Measurements from ENCODE around the gene CMSS1.
A peak's percentile ranks its signal among the peaks of the same experiment; 100 is the strongest.

CMSS1 gene

DNA sequence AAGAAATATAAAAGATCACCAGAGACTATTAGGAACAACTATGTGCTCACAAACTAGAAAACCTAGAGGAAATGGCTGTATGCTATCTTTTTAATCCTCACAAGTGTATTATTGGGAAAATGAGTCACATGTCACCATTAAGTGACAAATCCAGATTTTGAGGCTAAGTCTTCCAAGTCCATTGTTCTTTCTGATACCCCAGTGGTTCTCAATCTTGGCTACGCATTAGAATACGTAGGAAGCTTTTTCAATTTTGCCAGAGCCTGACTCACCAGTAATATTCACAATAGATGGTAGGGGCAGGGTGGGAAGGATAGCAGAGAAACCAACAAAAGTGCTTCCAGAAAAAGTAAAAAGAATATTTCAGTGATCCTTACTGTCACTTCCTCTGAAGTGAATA is 179.6 kb downstream of the CMSS1 start:
- DNase-seq (ENCODE audit: low spot score): no peak

DNA sequence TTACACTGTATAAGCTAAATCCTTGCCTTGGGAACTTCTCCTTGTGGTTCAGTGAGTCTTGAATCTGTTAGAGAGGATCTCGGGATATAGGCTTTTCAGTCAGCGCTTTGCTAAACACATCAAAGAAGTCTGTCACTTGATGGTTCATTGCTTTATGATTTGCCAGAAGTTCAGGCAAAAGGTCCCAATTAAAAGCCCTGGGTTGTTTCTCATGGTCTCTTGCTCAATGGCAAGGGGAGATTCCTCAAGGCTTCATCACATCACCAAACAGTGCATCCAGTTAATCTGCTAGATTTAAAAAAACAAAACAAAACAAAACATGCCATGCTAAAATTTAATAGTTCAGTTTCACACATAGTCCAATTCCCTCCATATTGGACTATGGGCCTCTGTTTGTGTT is 181.9 kb downstream of the CMSS1 start:
- no peak for DNase-seq (ENCODE audit: low spot score)

DNA sequence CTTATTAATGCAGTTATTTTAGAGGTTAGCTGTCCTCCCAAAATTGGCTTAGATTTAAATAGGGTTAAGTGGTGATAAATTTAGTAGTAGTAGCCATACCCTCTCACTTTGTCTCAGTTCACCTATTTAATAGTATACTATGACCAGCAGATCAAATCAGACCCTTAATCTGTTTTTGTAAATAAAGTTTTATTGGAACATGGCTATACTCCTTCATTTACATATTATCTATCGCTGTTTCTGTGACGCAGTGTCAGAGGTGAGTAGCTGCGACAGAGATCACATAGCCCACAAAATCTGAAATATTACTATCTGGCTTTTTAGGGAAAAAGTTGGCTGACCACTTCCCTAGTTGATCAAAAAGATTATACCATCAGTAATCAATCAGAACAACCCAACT is 183.4 kb downstream of the CMSS1 start:
- no peak for DNase-seq (ENCODE audit: low spot score)

DNA sequence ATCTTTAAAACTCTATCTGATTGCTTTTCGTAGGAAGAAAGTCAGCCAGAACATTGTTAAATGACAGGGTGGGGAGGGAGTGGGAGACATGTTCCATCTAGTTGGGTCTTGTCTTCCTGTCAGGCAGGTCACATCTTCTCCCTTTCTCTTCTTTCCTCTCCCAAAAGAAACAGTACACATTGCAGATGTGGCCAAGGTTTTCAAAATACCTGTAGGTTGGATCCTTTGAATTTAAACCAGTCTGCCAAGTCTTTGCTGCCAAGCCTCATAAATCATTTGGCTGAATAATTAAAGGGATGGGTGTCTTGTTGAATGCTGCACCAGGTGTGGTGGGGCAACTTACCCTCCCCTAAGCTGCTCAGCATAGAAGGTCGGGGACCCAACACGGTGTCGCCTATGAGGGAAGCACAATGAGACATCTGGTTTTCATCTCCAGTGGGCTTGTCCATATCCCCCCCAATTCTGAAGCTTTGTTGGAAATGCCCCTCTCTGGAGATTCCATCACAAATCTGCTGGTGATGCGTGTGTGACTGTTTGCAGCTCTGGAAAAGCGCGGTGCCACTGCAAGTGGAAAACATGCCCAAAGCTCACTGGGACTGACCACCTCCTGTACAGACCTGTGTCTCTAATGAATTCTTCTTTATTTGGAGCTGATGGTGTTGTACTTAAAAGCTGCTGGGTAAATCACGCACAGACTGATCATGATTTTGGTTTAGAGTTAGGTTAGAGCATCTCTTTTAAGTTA is 184.0 kb downstream of the CMSS1 start:
- DNase-seq (ENCODE audit: low spot score): no peak

DNA sequence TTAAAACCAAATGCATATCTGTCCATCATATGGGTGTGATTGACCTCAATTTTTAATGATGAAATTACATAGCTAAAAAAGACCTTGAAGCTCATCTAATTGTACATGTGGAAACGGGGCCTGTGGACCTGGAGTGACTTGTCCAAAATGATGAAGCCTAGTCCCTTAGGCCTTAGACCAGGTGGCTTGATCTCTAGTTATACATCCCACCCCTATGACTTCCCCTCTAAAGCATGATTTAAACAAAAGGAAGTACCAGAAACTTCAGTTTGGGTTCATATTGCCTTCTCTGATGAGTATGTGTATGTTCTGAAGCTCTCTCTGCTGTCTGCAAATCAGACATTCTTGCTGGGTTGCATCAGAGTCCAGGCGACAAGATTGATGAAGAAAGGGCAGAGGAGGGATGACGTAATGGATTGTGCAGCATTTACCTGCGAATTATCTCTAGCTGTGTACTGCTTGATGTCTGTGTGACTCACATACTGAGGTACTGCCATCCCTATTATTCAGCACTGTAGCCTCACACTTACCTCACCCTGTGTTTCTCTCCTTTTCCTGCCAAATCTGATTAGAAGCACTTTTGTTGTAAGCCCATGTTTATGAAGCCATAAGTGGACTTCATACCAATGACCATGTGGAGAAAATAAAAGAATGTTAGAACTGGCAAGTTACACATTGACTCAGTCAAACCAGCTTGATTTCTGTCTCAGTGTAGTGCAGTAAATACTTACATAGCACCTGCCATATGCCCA is 185.1 kb downstream of the CMSS1 start:
- peak; percentile 21 for DNase-seq (ENCODE audit: low spot score)

DNA sequence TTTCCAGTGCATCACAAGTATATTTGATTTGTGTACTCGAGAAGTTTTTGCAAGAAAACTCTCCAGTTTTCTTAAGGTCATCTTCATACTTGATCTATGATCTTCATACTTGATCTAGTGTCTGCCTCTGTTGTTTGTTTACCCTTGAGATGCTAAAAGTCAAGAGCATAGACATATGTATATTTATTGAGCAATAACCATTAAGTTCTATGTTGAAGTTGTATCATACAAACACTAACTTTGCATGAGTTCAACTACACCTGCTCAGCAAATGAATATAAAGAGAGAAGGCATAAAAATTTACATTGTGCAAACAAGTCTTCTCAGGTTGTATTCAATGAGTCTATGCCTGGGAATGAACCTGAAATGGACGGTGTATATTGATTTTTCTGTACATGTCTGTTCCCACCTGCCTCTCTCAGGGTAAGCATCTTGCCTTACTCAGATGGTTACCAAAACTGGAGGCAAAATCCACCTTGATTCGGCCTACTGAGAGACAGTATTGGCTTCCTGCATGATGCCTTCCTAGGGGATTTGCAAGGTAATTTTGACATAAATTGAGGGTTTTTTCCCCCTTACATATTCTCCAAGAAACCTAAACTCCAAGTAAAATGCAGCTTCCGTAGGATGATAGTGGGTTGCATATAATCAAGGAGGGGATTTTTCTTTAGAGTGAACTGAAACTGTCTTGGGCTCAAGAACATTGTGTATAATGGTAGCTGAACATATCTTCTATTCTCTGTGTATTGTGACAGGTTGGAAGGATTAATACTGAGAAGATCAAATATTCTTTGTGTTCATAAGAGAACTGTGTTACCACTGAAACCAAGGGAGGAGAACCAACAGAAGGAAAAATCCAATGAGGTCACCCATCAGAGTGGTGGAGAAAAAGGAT is 186.2 kb downstream of the CMSS1 start:
- DNase-seq (ENCODE audit: low spot score): no peak

DNA sequence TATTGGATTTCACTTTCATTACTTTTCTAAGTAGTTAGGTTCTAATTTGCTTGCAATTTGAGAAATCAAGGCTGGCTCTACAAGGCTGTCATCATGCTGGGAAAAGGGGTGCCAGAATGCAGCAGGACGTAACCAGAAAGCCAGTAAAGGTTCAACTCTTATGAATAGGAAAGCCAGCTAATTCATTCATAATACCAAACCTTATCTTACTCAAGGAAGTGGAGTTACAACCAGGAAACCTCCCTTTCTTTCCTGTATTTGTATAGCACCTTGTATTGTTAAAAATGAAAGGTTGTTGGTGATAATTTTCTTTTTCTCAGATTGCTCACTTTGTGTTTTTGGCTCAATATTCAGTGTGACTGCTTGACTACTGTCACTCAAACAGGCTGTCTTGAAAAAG is 187.3 kb downstream of the CMSS1 start:
- DNase-seq (ENCODE audit: low spot score): no peak

DNA sequence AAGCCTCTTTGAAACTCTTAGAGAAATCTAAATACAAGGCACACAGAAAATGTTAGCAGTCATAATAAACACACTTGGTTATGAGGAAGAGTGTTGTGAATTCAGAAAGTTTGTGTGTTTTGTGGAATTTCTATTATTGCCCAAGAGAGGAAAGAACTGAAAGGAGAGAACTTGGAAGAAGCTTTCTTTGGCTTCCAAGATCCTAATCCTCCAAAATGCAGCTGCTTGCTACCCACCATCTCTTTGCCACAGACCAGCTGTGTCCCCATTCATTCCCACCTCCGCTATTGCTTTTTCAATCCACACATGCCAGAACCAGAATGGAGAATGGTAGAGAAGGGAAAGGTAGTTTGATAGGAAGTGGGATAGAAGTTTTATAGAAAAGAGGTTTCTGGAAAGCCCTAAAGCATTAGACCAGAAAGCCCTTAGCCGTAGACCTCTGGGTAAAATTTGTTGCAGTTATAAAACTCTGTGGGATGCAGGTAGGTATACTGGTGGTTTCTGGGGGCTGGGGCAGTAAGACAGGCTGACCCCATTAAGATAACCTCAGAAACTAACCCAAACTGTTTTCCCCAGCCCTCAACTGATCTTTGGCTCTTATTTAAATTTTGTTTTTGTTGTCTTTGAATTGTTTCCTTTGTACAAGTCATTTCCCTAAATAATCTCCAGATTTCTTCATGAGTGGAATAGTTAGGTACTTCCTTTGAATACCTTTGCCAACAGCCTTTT is 188.2 kb downstream of the CMSS1 start:
- no peak for DNase-seq (ENCODE audit: low spot score)

DNA sequence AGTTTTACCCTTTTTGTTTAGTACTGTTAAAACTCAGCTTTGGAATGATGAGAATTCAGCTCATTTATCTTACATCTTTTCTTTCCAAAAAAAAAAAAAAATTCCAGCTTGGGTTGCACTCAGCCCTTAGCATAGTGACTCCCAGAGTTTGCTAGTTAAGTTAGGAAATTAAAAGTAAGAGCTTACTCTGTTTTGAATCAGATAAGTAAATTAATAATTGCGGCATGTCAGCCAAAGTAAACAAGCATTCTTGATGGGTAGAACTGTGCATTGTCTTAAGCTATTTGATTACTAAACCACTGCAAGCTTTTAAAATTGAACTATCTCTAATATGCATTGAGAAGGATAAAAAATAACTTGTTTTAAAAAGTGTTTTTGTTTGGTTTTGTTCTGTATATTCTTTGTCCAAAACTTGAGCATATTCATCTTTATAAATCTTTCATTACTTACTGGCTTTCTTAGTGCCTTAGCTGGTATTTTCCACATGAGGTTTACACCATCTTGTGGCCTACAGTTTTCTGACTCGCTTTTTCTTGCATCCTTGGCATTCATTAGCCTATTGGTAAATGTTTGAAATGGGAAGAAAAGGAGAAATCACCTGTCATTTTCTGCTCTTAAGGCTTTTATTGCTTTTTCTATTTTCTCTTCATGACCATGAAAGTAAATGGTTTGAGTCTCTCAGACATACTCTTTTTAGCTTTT is 189.1 kb downstream of the CMSS1 start:
- DNase-seq (ENCODE audit: low spot score): no peak

DNA sequence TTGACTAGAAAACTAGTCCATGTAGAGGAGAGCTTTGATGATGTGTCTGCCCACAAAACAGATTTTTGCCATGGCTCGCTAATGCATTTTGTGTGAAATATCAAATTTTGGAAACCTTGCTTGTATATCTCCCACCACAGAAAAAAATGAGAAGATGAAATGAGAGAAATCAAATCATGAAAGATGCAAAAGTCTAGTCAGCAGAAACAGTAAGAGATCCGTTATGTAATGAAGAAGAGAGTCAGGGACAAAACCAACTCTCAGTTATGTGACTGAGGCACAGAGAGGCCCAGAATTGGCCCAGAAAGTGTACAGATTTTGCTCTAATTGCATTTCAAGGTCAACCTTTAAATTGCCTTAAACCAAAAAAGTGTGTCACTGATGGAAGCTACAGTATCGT is 189.7 kb downstream of the CMSS1 start:
- no peak for DNase-seq (ENCODE audit: low spot score)

DNA sequence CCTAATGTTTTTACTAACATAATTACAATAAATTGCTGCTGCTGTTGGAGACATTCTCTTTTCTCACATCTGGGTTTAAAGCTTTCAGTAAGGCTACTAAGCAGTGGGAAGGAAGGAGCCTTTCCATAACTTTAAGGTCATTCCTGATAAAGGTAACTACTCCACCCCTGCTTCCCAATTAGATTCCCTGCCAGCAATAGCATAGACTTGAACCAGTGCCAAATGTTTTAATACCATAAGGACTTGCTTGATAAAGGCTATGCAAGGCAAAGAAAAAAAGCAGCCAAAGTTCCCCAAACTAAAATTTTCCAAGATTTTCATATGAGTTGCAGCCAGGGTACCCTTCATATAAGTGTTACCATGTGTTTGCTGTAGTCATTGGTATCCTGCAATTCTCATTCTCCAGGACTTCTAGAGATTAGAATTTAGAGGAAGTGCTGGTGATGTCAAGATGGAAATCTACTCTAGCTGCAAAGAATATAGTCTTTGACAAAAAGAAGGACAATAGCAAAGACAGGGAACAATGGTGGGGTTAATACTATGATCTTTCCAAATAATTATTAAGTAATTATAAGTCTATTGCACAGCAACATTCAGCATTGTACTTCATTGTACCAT is 190.5 kb downstream of the CMSS1 start:
- DNase-seq (ENCODE audit: low spot score): no peak

DNA sequence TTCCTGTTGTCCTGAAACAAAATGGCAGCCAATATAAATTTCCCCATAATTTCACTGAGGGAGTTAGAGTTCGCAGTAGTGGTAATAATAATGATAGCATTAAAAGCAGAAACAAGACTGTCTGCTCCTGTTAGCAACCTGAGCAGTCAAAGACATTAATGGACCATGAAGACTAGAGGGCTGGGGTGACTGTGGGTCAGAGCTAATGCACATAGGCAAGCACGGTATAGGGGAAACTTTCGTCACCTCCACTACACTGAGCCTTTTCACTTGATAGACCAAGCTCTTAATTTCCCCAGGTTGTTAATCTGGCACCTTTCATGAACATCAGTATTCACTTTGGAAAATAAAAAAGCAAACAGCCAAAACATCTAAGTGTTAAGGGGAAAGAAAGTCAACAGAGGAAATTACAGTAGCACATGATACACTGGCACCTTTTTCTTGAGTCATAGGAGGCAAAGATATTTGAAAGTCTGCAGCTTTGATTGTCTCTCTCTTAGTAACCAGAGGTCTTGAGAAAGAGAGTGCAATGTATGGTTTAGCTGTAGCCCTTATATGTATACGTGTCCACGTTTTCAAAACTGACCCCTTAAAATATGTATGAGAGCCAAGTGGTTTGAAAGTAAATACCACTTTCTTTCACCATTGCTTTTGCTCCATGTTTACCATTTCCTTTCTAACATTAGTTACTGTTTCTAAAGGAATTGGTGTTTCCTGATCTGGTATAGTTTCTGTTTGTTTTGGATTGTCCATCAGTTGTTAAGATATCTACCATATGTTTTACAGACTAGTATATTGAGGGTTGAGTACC is 191.8 kb downstream of the CMSS1 start:
- DNase-seq (ENCODE audit: low spot score): no peak

DNA sequence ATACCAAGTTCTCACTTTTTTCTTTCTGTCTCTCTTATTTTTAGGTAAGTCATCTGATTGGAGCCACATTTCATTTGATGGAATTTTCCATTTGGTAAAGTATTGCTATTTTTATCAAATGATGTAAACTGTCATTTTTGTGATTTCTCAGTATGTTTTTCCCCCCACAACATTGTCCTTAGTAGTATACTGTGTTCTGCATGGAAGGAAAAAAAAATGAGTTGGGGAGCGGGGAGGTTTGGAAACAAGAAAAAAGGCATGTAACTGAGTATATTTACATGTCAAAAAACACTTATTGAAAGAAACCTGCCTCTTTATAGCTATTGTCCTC is 192.4 kb downstream of the CMSS1 start:
- DNase-seq (ENCODE audit: low spot score): no peak

DNA sequence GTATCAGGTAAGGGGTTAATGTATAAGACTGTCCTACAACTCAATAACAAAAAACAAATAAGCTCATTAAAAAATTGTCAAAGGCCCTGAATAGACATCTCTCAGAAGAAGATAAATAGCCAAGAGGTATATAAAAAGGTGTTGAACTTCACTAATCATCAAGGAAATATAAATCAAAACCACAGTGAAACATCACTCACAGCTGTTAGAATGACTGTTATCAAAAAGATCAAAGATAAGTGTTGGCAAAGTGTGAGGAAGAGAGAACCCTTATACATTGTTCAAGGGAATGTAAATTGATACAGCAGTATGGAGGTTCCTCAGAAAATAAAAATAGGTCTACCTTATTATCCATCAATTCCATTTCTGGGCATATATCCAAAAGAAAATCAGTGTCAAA is 201.1 kb downstream of the CMSS1 start:
- DNase-seq (ENCODE audit: low spot score): no peak

DNA sequence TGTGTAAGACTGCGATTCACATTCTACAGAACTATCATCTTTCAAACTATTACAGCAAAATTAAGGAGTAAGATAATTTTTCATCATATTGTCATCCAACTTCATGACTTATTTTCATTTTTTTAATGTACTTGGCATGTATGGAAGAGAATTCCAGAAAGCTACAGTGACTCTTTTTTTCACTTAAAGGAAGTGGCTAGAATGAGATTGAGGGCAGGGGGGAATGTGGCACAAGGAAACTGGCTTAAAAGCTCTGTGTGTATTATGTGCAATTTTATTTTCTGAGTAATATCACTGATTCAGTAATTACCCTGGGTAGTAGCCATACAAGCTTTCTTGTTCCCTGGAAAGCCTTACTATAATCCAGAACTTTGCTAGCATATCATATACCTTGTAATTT is 202.1 kb downstream of the CMSS1 start:
- no peak for DNase-seq (ENCODE audit: low spot score)

DNA sequence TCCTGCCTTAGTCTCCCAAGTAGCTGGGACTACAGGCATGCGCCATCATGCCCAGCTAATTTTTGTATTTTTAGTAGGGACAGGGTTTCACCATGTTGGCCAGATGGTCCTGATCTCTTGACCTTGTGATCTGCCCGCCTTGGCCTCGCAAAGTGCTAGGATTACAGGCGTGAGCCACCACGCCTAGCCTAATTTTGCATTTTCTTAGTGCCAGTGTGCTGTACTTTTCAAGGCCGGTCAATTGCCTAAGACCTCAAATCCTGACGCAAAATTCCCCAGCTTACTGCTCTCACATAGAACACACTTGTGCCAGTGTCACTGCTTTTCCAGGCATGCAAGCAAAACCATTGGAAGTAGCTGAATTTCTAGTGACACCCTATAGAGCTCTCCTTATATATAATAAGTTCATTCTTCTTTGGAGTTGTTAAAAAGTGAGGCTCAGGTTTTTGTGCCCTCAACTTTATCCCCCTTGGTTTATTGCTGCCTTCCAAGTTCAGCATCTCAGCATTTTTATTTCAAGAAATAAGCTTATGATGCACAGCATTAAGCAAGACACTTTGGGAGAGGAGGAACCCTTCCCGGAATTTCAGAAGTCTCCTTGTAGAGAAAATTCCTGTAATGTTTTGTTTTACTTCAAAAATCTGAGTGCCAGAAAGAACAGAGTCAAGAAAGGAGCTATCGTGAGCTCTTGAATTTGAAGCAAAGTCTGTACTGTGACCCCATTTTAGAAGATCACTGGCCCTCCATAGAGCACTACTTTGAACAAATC is 203.4 kb downstream of the CMSS1 start:
- DNase-seq (ENCODE audit: low spot score): no peak

DNA sequence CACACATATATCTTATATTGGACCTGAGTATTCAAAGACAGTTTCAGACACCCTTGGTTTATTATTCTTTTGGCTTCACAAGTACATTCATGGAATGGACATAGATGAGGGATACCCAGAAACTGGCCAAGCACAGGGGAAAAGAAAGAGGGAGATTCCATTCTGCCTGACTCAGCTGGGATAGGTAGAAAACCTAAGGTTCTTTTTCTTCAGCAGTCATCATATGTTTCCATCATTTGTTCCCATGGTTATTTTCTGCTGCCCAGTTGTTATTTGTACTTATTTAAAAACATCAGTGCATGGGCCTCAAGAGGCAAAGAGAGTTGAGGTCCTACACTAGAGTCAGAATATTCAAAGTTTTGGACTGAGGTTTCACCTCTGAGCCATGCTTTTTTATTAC is 204.8 kb downstream of the CMSS1 start:
- DNase-seq (ENCODE audit: low spot score): no peak

DNA sequence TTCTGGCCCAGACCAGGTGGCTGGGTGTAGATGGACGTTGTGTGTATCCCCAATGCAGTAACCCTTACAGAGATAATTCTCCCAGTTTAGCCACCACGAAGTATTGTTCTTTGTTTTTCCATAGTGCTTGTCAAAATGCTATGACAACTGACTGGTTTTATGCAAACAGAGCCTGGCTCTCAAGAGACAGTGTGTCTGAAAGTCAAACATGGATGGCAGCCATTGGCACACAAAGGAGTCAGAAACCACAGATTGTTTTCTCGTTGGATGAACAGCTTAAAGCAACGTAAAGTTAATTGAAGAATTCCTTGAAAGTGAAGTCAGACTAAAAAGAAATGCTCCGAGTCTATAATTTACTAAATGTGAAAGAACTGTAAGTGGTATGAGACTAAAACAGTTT is 205.5 kb downstream of the CMSS1 start:
- DNase-seq (ENCODE audit: low spot score): no peak

DNA sequence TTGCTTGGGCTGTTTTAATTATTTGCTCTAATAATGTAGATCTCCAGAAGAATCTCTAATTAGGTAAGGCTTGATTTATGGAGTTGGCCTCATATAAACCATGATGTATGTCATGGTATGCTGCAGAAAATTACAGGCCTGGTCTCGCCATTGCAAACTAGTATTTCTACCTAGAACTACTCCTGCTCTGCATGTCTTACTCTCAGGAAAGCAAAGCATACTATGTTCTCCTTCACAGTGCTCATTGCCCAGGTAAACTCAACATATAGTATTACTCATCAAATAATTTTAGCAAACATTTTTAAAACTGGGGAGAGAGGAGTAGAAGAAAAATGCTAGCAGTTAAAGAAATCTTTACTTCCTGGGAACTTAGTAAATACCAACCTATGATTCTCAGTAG is 205.9 kb downstream of the CMSS1 start:
- DNase-seq (ENCODE audit: low spot score): no peak
